Measurements from ENCODE around the gene MTFR1L. TPM values are rescaled to one million over a fixed set of nuclear protein-coding genes. Genes with fewer than 3 reads are reported as not detected.

Gene MTFR1L
- total and polyA plus RNA-seq, 9 of the 15 experiments (the other 6 are each of a cell fraction or from before 2014, with no cell fraction given) = 41.4 to 98.5 (median 53.7) TPM

GRCh38 chr1:25782608-25783201, 37.0 kb upstream of the MTFR1L start (continued):
- TF ChIP-seq, protein P1, sequence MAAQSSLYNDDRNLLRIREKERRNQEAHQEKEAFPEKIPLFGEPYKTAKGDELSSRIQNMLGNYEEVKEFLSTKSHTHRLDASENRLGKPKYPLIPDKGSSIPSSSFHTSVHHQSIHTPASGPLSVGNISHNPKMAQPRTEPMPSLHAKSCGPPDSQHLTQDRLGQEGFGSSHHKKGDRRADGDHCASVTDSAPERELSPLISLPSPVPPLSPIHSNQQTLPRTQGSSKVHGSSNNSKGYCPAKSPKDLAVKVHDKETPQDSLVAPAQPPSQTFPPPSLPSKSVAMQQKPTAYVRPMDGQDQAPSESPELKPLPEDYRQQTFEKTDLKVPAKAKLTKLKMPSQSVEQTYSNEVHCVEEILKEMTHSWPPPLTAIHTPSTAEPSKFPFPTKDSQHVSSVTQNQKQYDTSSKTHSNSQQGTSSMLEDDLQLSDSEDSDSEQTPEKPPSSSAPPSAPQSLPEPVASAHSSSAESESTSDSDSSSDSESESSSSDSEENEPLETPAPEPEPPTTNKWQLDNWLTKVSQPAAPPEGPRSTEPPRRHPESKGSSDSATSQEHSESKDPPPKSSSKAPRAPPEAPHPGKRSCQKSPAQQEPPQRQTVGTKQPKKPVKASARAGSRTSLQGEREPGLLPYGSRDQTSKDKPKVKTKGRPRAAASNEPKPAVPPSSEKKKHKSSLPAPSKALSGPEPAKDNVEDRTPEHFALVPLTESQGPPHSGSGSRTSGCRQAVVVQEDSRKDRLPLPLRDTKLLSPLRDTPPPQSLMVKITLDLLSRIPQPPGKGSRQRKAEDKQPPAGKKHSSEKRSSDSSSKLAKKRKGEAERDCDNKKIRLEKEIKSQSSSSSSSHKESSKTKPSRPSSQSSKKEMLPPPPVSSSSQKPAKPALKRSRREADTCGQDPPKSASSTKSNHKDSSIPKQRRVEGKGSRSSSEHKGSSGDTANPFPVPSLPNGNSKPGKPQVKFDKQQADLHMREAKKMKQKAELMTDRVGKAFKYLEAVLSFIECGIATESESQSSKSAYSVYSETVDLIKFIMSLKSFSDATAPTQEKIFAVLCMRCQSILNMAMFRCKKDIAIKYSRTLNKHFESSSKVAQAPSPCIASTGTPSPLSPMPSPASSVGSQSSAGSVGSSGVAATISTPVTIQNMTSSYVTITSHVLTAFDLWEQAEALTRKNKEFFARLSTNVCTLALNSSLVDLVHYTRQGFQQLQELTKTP (IDR thresholded peaks at IDR 0.05; ENCODE audit: low read depth in 1 of 2, partially characterized antibody in 2 of 2) = no peak
- TF ChIP-seq NBN (IDR thresholded peaks at IDR 0.05; ENCODE audit: low read depth) = peak; percentile 66; the same call in 1 of the 2 replicates
- peak; percentile 71; the same call in 1 of the 2 replicates for TF ChIP-seq RNF2 (IDR thresholded peaks at IDR 0.05)
- no peak for TF ChIP-seq PCBP2 (IDR thresholded peaks at IDR 0.05; ENCODE audit: low read depth, low read length, poor library complexity, severe bottlenecking)
- TF ChIP-seq DMBX1 (CRISPR knock-in tag; IDR thresholded peaks at IDR 0.05; ENCODE audit: borderline replicate concordance) = peak; percentile 81
- TF ChIP-seq, protein P2, sequence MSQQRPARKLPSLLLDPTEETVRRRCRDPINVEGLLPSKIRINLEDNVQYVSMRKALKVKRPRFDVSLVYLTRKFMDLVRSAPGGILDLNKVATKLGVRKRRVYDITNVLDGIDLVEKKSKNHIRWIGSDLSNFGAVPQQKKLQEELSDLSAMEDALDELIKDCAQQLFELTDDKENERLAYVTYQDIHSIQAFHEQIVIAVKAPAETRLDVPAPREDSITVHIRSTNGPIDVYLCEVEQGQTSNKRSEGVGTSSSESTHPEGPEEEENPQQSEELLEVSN (IDR thresholded peaks at IDR 0.05; ENCODE audit: borderline replicate concordance in 1 of 2, extremely low read depth in 1 of 2, insufficient read depth in 1 of 2, insufficient read length in 1 of 2, low read depth in 1 of 2, low read length in 1 of 2, poor library complexity in 1 of 2, severe bottlenecking in 1 of 2) = peak in 1 of 2 experiments; percentile 69
- TF ChIP-seq CLOCK (CRISPR knock-in tag; IDR thresholded peaks at IDR 0.05; ENCODE audit: borderline replicate concordance) = no peak
- peak; percentile 99 for TF ChIP-seq ZEB2 (IDR thresholded peaks at IDR 0.05)
